Endodermal cell (in vitro differentiated cells): ENCODE results near the gene DIRAS3. TPM values are rescaled to one million over a fixed set of nuclear protein-coding genes. Genes with fewer than 3 reads are reported as not detected.

Source experiments
- DNase-seq: peaks from one replicate; pipeline ENCODE4 v3.0.0-alpha.2; 2017
- H3K27ac ChIP-seq: 2 replicates; pipeline ENCODE4 v1.5.1; 2013; ENCODE audit warnings: mild to moderate bottlenecking, low read depth, low read length, moderate library complexity
- H3K27me3 ChIP-seq: 2 replicates; pipeline ENCODE4 v1.6.1; 2013; ENCODE audit warnings: mild to moderate bottlenecking, low read length, moderate library complexity; ENCODE audit not compliant: insufficient read depth, control insufficient read depth, poor library complexity, severe bottlenecking
- H3K36me3 ChIP-seq: 2 replicates; pipeline ENCODE4 v1.7.0; 2013; ENCODE audit warnings: mild to moderate bottlenecking, low read length, moderate library complexity; ENCODE audit not compliant: control insufficient read depth, insufficient read depth
- H3K4me1 ChIP-seq: one replicate; pipeline ENCODE4 v1.7.0; 2013; ENCODE audit warnings: low read length; ENCODE audit not compliant: control insufficient read depth, insufficient read depth
- H3K4me3 ChIP-seq: 2 replicates; pipeline ENCODE4 v1.5.1; 2013; ENCODE audit warnings: mild to moderate bottlenecking, low read length, moderate library complexity
- H3K9ac ChIP-seq: 2 replicates; pipeline ENCODE4 v1.6.1; 2013; ENCODE audit warnings: mild to moderate bottlenecking, low read length, moderate library complexity; ENCODE audit not compliant: poor library complexity, severe bottlenecking; ENCODE audit errors: extremely low read depth
- H3K9me3 ChIP-seq: 2 replicates; pipeline ENCODE4 v1.6.1; 2013; ENCODE audit warnings: mild to moderate bottlenecking, low read length, moderate library complexity; ENCODE audit not compliant: control insufficient read depth
- H3K27ac Mint-ChIP-seq: 2 replicates; pipeline ENCODE4 v1.8.0; 2020; ENCODE audit warnings: mixed read lengths
- H3K27me3 Mint-ChIP-seq: 2 replicates; pipeline ENCODE4 v1.8.0; 2021; ENCODE audit warnings: mild to moderate bottlenecking, mixed read lengths; ENCODE audit not compliant: insufficient read depth
- H3K36me3 Mint-ChIP-seq: 2 replicates; pipeline ENCODE4 v1.8.0; 2020; ENCODE audit warnings: low read depth, mixed read lengths
- H3K4me1 Mint-ChIP-seq: 2 replicates; pipeline ENCODE4 v1.8.0; 2020; ENCODE audit warnings: mixed read lengths
- H3K4me3 Mint-ChIP-seq: 2 replicates; pipeline ENCODE4 v1.8.0; 2020; ENCODE audit warnings: mild to moderate bottlenecking, moderate library complexity, mixed read lengths
- H3K9me3 Mint-ChIP-seq: 2 replicates; pipeline ENCODE4 v1.8.0; 2020; ENCODE audit warnings: mild to moderate bottlenecking, mixed read lengths
- WGBS, 2 experiments: methylation state at CpG; one replicate each; pipeline versions ENCODE4 v1.1.5 to v1.1.7; 2013; ENCODE audit warnings: missing lambda C conversion rate in 2 of 2, mixed read lengths in 1 of 2; ENCODE audit not compliant: insufficient coverage in 1 of 2, insufficient read length in 1 of 2; 5-methylcytosine and 5-hydroxymethylcytosine counted together
- long read RNA-seq, 4 experiments: library from polyadenylated mRNA in 2 of 4; library from RNA in 1 of 4; library from capped mRNA in 1 of 4; stranded (forward) in 3 of 4; unstranded in 1 of 4; transcript quantifications; one replicate each; pipeline ENCODE4 v2.0.0, GENCODE V29; 2020 to 2021; ENCODE audit warnings: inconsistent platforms in 1 of 4
- polyA plus RNA-seq, 2 experiments: library from polyadenylated mRNA; stranded (reverse); fragments of 50-300 nt; gene quantifications; one replicate each; pipeline ENCODE4 v1.2.3, GENCODE V29; 2013
- total RNA-seq, 2 donors: library from RNA; stranded (reverse); fragmentation: NEBNext Ultra II Directional in 1 of 2; extraction: Animal tissue kit (Norgen Biotek cat#: 25700) in 1 of 2; gene quantifications; 2 replicates in 1 of 2; 3 replicates in 1 of 2; pipeline ENCODE4 v1.2.1, GENCODE V29; 2021
- TF ChIP-seq, protein P1 (sequence below): fragments of 200-600 bp; sonication (generic); conservative IDR thresholded peaks from 2 replicates; pipeline ENCODE4 v1.5.0; 2021; ENCODE audit warnings: antibody characterized with exemption, mild to moderate bottlenecking

DIRAS3 gene
- under 1 TPM; 0.35 to 0.84 TPM for total RNA-seq
- 1.3 TPM for polyA plus RNA-seq (2013, experiment 1 of 2)
- 2.2 TPM for polyA plus RNA-seq (2013, experiment 2 of 2)
- long read RNA-seq, experiment 1: 0 reads
- long read RNA-seq, experiment 2: 0 reads
- long read RNA-seq, experiment 3: 0 reads
- long read RNA-seq, experiment 4: 0 reads

DNA sequence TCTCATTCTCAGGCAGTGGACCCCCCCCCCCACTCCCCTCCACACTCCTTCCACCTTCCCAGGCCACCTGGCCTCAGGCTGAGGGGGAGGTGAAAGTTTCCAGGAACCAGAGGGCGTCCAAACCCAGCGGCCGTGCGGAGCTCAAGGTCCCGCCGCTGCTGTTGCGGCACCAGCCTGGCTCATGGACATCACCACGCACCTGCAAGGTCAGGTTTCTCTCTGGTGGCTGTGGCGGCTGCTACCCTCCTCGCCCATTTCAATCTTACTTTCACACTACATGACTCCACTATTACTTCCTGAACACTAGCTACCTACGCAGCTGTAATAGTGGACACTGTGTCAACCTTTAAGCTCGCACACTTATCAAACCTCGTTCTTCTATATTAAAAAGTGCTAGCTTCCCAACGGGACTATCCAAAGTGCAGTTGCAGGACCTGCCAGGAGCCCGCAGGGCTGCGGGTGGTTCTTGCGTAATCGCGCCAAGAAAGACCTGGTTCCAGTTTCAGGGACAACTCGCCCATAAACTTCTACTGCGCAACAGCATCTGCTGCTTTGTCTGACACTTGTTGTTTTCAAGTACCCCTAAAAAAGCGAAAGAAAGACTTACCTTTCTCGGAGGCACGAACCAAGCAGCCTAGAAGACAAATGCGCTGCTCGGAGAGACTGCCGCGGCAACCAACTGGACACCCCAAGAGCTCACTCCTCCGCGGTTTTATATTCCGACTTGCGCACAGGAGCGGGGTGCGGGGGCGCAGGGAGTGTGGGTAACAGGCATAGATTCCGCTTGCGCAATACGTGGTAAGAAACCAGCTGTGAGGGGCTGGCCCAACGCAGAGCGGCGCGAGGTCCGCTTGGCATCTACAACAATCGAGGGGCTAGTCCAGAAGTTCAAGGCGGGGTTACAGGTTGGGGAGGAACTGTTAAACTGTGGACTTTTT lies at the start of gene DIRAS3:
DIRAS3 (minus strand) TSS at position 687 of the 938 bp plus-strand sequence. CDS start 3,330 bp downstream, outside the sequence.
- Histone ChIP-seq H3K27ac (no peak within 1 kb of the TSS), H3K4me1 (no peaks in the 10 kb centered on the region), H3K36me3 (no peaks in the 10 kb centered on the region), H3K9ac (no peak within 1 kb of the TSS), H3K4me3 (peak within 1 kb of the TSS; percentile 70), H3K27me3 (peaks cover 48% of the 10 kb centered on the region), H3K9me3 (no peaks in the 10 kb centered on the region)
- Mint-ChIP-seq H3K4me3 (peak within 1 kb of the TSS; percentile 42), H3K4me1 (peaks cover 9% of the 10 kb centered on the region), H3K36me3 (no peaks in the 10 kb centered on the region), H3K27me3 (peaks cover 59% of the 10 kb centered on the region), H3K27ac (no peak within 1 kb of the TSS), H3K9me3 (no peaks in the 10 kb centered on the region)
- 52 to 60% methylated on average over 29 to 45 of the region's 45 CpGs for WGBS, 2 experiments
- TF ChIP-seq, protein P1, sequence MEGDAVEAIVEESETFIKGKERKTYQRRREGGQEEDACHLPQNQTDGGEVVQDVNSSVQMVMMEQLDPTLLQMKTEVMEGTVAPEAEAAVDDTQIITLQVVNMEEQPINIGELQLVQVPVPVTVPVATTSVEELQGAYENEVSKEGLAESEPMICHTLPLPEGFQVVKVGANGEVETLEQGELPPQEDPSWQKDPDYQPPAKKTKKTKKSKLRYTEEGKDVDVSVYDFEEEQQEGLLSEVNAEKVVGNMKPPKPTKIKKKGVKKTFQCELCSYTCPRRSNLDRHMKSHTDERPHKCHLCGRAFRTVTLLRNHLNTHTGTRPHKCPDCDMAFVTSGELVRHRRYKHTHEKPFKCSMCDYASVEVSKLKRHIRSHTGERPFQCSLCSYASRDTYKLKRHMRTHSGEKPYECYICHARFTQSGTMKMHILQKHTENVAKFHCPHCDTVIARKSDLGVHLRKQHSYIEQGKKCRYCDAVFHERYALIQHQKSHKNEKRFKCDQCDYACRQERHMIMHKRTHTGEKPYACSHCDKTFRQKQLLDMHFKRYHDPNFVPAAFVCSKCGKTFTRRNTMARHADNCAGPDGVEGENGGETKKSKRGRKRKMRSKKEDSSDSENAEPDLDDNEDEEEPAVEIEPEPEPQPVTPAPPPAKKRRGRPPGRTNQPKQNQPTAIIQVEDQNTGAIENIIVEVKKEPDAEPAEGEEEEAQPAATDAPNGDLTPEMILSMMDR: no peak
- peak; percentile 55 for DNase-seq

DNA sequence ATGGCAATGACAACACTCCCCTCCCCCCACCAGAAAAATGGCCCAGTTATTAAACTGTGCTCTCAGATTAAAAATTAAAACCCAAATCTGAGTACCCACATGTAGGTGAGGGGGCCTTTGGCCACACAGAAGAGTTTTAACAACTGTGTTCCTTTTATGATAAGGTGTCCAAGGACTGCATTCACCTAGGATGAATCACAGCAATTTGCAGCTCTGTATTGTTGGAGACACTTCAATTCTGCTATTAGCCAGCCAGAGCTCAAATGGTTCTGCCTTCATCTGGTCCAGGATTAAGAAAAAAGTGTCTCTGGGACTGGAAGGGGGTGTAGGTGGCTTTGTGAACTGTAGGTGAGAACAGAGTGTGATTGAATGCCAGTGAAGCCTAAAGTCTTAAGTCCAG lies 43.3 kb upstream of the DIRAS3 start:
- Mint-ChIP-seq H3K4me1 (no peaks in the 10 kb centered on the region), H3K36me3 (no peaks in the 10 kb centered on the region), H3K9me3 (peaks cover 9% of the 10 kb centered on the region), H3K27ac (no peak overlapping the region), H3K4me3 (no peak overlapping the region), H3K27me3 (peaks cover 5% of the 10 kb centered on the region)
- DNase-seq: no peak
- H3K27ac ChIP-seq: no peak overlapping the region
- H3K9ac ChIP-seq: no peak overlapping the region
- TF ChIP-seq, protein P1: no peak
- no peak overlapping the region for H3K4me3 ChIP-seq
- no peaks in the 10 kb centered on the region for H3K36me3 ChIP-seq
- H3K9me3 ChIP-seq: no peaks in the 10 kb centered on the region
- no peaks in the 10 kb centered on the region for H3K27me3 ChIP-seq
- no peaks in the 10 kb centered on the region for H3K4me1 ChIP-seq

GRCh38 chr1:68087184-68087583 lies 36.8 kb upstream of the DIRAS3 start:
- H3K9me3 Mint-ChIP-seq: peaks cover 3% of the 10 kb centered on the region
- no peaks in the 10 kb centered on the region for H3K9me3 ChIP-seq
- no peaks in the 10 kb centered on the region for H3K4me1 Mint-ChIP-seq
- no peaks in the 10 kb centered on the region for H3K27me3 ChIP-seq
- H3K36me3 Mint-ChIP-seq: no peaks in the 10 kb centered on the region
- TF ChIP-seq, protein P1: no peak
- H3K27ac ChIP-seq: no peak overlapping the region
- H3K4me1 ChIP-seq: no peaks in the 10 kb centered on the region
- no peak overlapping the region for H3K27ac Mint-ChIP-seq
- WGBS, 2 experiments: 87 to 91% methylated on average over 4 of the region's 4 CpGs
- H3K4me3 ChIP-seq: no peak overlapping the region
- H3K9ac ChIP-seq: no peak overlapping the region
- peaks cover 5% of the 10 kb centered on the region for H3K27me3 Mint-ChIP-seq
- no peaks in the 10 kb centered on the region for H3K36me3 ChIP-seq
- no peak overlapping the region for H3K4me3 Mint-ChIP-seq
- no peak for DNase-seq
